Gastroesophageal sphincter (tissue), 3 donors: ENCODE measurements around the gene CMTR2.

Source experiments
- EP300 ChIP-seq: sonication (generic); formaldehyde crosslinking; IDR thresholded peaks from one replicate; pipeline ENCODE4 v1.6.1; 2017; ENCODE audit warnings: antibody characterized with exemption, mild to moderate bottlenecking
- POLR2A ChIP-seq, 2 donors: fragments of 450-650 bp; IDR thresholded peaks; one replicate each; pipeline ENCODE4 v1.6.1; 2017; ENCODE audit warnings: antibody characterized with exemption in 2 of 2, mild to moderate bottlenecking in 2 of 2, moderate library complexity in 1 of 2
- POLR2AphosphoS5 ChIP-seq: sonication (generic); formaldehyde crosslinking; IDR thresholded peaks from one replicate; pipeline ENCODE4 v1.6.1; 2017; ENCODE audit warnings: antibody characterized with exemption
- TF ChIP-seq, protein P1 (sequence below), 4 experiments: fragments of 200-600 bp in 2 of 4; fragments of 450-650 bp in 2 of 4; sonication (generic) in 1 of 4; IDR thresholded peaks; one replicate each; pipeline ENCODE4 v1.5.1; 2017 to 2019; ENCODE audit warnings: antibody characterized with exemption in 4 of 4, mild to moderate bottlenecking in 2 of 4, moderate library complexity in 2 of 4

DNA sequence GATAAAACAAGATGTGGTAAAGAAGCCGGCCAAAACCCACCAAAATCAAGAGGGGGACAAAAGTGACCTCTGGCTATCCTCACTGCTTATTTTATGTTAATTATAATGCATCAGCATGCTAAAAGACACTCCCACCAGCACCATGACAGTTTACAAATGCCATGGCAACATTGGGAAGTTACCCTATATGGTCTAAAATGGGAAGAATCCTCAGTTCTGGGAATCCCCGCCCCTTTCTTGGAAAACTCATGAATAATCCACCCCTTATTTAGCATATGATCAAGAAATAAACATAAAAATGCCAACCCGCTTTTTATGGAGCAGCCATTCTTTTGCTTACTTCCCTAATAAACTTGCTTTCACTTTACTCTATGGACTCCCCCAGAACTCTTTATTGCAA lies 25.6 kb downstream of the CMTR2 start:
- TF ChIP-seq, protein P1, sequence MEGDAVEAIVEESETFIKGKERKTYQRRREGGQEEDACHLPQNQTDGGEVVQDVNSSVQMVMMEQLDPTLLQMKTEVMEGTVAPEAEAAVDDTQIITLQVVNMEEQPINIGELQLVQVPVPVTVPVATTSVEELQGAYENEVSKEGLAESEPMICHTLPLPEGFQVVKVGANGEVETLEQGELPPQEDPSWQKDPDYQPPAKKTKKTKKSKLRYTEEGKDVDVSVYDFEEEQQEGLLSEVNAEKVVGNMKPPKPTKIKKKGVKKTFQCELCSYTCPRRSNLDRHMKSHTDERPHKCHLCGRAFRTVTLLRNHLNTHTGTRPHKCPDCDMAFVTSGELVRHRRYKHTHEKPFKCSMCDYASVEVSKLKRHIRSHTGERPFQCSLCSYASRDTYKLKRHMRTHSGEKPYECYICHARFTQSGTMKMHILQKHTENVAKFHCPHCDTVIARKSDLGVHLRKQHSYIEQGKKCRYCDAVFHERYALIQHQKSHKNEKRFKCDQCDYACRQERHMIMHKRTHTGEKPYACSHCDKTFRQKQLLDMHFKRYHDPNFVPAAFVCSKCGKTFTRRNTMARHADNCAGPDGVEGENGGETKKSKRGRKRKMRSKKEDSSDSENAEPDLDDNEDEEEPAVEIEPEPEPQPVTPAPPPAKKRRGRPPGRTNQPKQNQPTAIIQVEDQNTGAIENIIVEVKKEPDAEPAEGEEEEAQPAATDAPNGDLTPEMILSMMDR (IDR thresholded peaks at IDR 0.05) = no peak
- no peak for TF ChIP-seq POLR2A (IDR thresholded peaks at IDR 0.05)
- no peak for TF ChIP-seq POLR2AphosphoS5
- TF ChIP-seq EP300 = no peak
